ENCODE results near the gene LILRA6.
"Not testable (repeated sequence)": the region's sequence is repeated elsewhere in the genome, so short reads cannot be mapped to it uniquely, and the experiment has no call there.

The LILRA6 gene

GRCh38 chr19:54252845-54253244 is 10.3 kb upstream of the LILRA6 start:
- TF ChIP-seq POLR2A (IDR thresholded peaks at IDR 0.05; ENCODE audit: low read length) (no peak), GATA1 (IDR thresholded peaks at IDR 0.05; ENCODE audit: low read depth, low read length) (no peak)
- no peak for DNase-seq

- DNase-seq: no peak
These were observed 9.7 kb upstream of the LILRA6 start for GRCh38 chr19:54252243-54252642.

GRCh38 chr19:54248016-54248601 is 5.5 kb upstream of the LILRA6 start:
- no peak for DNase-seq

More at GRCh38 chr19:54252243-54252642, 9.7 kb upstream of the LILRA6 start:
- TF ChIP-seq GATA1 (IDR thresholded peaks at IDR 0.05; ENCODE audit: low read depth, low read length) (no peak), POLR2A (IDR thresholded peaks at IDR 0.05; ENCODE audit: low read length) (no peak)

GRCh38 chr19:54247106-54247930 is 4.7 kb upstream of the LILRA6 start:
- TF ChIP-seq POLR2A (IDR thresholded peaks at IDR 0.05; ENCODE audit: low read length): no peak
- DNase-seq: no peak

More at GRCh38 chr19:54248016-54248601, 5.5 kb upstream of the LILRA6 start:
- TF ChIP-seq POLR2A (IDR thresholded peaks at IDR 0.05; ENCODE audit: low read length) (no peak), GATA1 (IDR thresholded peaks at IDR 0.05; ENCODE audit: low read depth, low read length) (no peak)

GRCh38 chr19:54245936-54246335 is 3.3 kb upstream of the LILRA6 start:
- no peak for TF ChIP-seq GATA1 (IDR thresholded peaks at IDR 0.05; ENCODE audit: low read depth, low read length)
- no peak for TF ChIP-seq POLR2A (IDR thresholded peaks at IDR 0.05; ENCODE audit: low read length)
- no peak for DNase-seq

- DNase-seq: not testable (repeated sequence)
These were observed 1.2 kb upstream of the LILRA6 start for GRCh38 chr19:54243809-54244208.

- not testable (repeated sequence) for DNase-seq
These were observed 356 bp downstream of the LILRA6 start for GRCh38 chr19:54242234-54242633.

GRCh38 chr19:54240372-54241336 is 1.9 kb downstream of the LILRA6 start:
- DNase-seq: not testable (repeated sequence)

- not testable (repeated sequence) for DNase-seq
These were observed 2.9 kb downstream of the LILRA6 start for GRCh38 chr19:54239491-54240371.

GRCh38 chr19:54233941-54234340 is 8.6 kb downstream of the LILRA6 start:
- DNase-seq: no peak

GRCh38 chr19:54231077-54231931 is 11.3 kb downstream of the LILRA6 start:
- DNase-seq: peak; percentile 86 to 94
- TF ChIP-seq POLR2A (IDR thresholded peaks at IDR 0.05; ENCODE audit: low read length) (no peak), GATA1 (IDR thresholded peaks at IDR 0.05; ENCODE audit: low read depth, low read length) (no peak)

More at GRCh38 chr19:54233941-54234340, 8.6 kb downstream of the LILRA6 start:
- TF ChIP-seq GATA1 (IDR thresholded peaks at IDR 0.05; ENCODE audit: low read depth, low read length) (no peak), POLR2A (IDR thresholded peaks at IDR 0.05; ENCODE audit: low read length) (no peak)

GRCh38 chr19:54230031-54230430 is 12.6 kb downstream of the LILRA6 start:
- no peak for DNase-seq
- TF ChIP-seq POLR2A (IDR thresholded peaks at IDR 0.05; ENCODE audit: low read length): no peak
- TF ChIP-seq GATA1 (IDR thresholded peaks at IDR 0.05; ENCODE audit: low read depth, low read length): no peak

GRCh38 chr19:54229146-54229545 is 13.4 kb downstream of the LILRA6 start:
- TF ChIP-seq POLR2A (IDR thresholded peaks at IDR 0.05; ENCODE audit: low read length) (no peak), GATA1 (IDR thresholded peaks at IDR 0.05; ENCODE audit: low read depth, low read length) (no peak)
- DNase-seq: no peak

GRCh38 chr19:54224619-54225018 is 18.0 kb downstream of the LILRA6 start:
- not testable (repeated sequence) for DNase-seq

GRCh38 chr19:54223937-54224281 is 18.7 kb downstream of the LILRA6 start:
- not testable (repeated sequence) for DNase-seq

GRCh38 chr19:54223277-54223936 is 19.2 kb downstream of the LILRA6 start:
- DNase-seq: not testable (repeated sequence)

GRCh38 chr19:54222474-54223276 is 19.9 kb downstream of the LILRA6 start, which contains the start of gene LILRB3:
TSS of gene LILRB3 (minus strand) at chr19:54223007. CDS start at chr19:54222976, 31 bp downstream.
- not testable (repeated sequence) for DNase-seq
